Upper lobe of right lung (tissue), 1 donor: ENCODE results near the gene OLFM3. TPM values are rescaled to one million over a fixed set of nuclear protein-coding genes. Genes with fewer than 3 reads are reported as not detected.

Source experiments
- ATAC-seq: fragments of 200-7000 bp; cut with Tn5 transposase; one replicate; pipeline ENCODE4 v1.9.1; 2020; ENCODE audit warnings: mild to moderate bottlenecking, moderate library complexity
- DNase-seq: peaks from one replicate; pipeline ENCODE4 v3.0.0-alpha.2; 2020
- H3K27ac ChIP-seq: fragments of 200-600 bp; one replicate; pipeline ENCODE4 v1.8.0; 2022
- H3K27me3 ChIP-seq: fragments of 200-600 bp; one replicate; pipeline ENCODE4 v1.8.0; 2022; ENCODE audit warnings: mild to moderate bottlenecking
- H3K36me3 ChIP-seq: fragments of 200-600 bp; one replicate; pipeline ENCODE4 v1.8.0; 2022
- H3K4me1 ChIP-seq: fragments of 200-600 bp; one replicate; pipeline ENCODE4 v1.8.0; 2022
- H3K4me3 ChIP-seq: fragments of 200-600 bp; one replicate; pipeline ENCODE4 v1.8.0; 2022; ENCODE audit warnings: mild to moderate bottlenecking
- H3K9me3 ChIP-seq: fragments of 200-600 bp; one replicate; pipeline ENCODE4 v1.8.0; 2022
- intact Hi-C: fragments of 100-400 bp; cut with DNase I; formaldehyde crosslinking; loops from one replicate; pipeline ENCODE4 v1.11.0; 2022
- total RNA-seq: library from RNA; stranded (reverse); fragmentation: NEBNext Ultra II Directional; extraction: Animal tissue kit (Norgen Biotek cat#: 25700); gene quantifications from one replicate; pipeline ENCODE4 v1.2.1, GENCODE V29; 2021
- TF ChIP-seq, protein P1 (sequence below): fragments of 200-600 bp; IDR thresholded peaks from one replicate; pipeline ENCODE4 v1.8.0; 2022; ENCODE audit warnings: antibody characterized with exemption
- donor health status: DM: no; HTN: yes; CAD: no; lungs with severe emphysema.

OLFM3 gene
- total RNA-seq, 1 donor from 2014 or later, result not detected

DNA sequence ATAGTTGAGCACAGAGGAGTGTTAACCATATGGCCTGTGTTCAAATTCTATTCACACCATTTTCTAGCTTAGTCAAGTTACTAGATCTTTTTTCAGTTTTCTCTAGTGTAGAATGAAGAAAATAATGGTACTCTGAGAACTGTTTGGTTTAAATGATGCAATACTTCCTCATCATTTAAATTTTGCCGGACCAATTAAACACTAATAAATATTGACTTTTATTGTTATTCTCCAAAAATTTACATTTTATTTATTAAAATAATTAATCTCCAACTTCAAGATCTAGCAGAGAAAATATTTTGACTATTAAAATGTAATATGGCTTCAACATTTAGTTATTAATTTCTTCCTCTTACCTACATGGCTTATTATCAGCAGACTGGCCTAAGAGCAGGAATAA lies 123.1 kb downstream of the OLFM3 start:
- no peaks in the 10 kb centered on the region for H3K36me3 ChIP-seq
- TF ChIP-seq, protein P1, sequence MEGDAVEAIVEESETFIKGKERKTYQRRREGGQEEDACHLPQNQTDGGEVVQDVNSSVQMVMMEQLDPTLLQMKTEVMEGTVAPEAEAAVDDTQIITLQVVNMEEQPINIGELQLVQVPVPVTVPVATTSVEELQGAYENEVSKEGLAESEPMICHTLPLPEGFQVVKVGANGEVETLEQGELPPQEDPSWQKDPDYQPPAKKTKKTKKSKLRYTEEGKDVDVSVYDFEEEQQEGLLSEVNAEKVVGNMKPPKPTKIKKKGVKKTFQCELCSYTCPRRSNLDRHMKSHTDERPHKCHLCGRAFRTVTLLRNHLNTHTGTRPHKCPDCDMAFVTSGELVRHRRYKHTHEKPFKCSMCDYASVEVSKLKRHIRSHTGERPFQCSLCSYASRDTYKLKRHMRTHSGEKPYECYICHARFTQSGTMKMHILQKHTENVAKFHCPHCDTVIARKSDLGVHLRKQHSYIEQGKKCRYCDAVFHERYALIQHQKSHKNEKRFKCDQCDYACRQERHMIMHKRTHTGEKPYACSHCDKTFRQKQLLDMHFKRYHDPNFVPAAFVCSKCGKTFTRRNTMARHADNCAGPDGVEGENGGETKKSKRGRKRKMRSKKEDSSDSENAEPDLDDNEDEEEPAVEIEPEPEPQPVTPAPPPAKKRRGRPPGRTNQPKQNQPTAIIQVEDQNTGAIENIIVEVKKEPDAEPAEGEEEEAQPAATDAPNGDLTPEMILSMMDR, result no peak
- intact Hi-C loops, result no loop called here
- DNase-seq (no peak), ATAC-seq (no peak)
- H3K4me3 ChIP-seq, result no peak overlapping the region
- H3K4me1 ChIP-seq, result no peaks in the 10 kb centered on the region
- H3K27ac ChIP-seq, result no peak overlapping the region
- H3K9me3 ChIP-seq, result no peaks in the 10 kb centered on the region
- no peaks in the 10 kb centered on the region for H3K27me3 ChIP-seq

DNA sequence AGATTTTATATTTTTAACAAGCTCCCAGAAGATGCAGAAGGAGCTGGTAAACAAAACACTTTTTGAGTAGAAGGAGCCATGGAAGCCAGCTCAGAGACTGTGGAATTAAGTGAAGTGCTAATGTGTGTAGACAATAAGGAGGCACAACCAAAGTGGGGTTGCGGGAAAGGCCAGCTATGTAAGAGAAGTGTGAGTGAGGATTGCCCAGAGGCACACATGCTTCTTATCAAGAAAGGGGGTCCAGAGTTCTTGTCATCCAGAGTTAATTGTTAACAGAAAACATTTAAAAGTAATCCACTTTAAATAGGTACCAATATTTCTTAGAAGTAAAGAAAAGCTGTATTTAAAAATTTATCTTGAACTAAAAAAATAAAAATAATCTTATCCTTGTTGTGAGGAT lies 136.8 kb downstream of the OLFM3 start:
- Histone ChIP-seq H3K27me3 (no peaks in the 10 kb centered on the region), H3K36me3 (no peaks in the 10 kb centered on the region), H3K27ac (no peak overlapping the region), H3K4me3 (no peak overlapping the region), H3K9me3 (no peaks in the 10 kb centered on the region), H3K4me1 (no peaks in the 10 kb centered on the region)
- ATAC-seq (no peak), DNase-seq (no peak)
- intact Hi-C loops, result no loop called here
- TF ChIP-seq, protein P1, result no peak

DNA sequence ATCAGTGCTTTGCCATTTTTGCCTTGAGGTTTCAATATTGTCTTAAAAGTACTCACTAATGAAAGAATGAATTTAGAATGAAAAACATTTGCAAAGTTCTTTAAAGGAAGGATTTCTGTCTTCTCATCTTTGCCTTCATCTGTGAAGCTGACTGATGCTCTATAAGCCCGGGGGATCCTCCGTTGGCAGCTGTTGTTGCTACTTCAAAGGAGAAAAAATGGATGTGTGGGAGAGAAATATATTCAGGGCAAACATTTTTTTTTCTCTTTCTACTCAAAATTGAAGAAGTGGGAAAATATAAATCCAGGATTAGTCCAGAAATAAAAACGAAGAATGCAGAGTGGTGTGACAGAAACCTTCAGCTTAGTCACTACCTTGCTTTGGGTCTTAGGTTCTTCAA lies 142.5 kb downstream of the OLFM3 start:
- Histone ChIP-seq H3K27me3 (no peaks in the 10 kb centered on the region), H3K36me3 (no peaks in the 10 kb centered on the region), H3K9me3 (no peaks in the 10 kb centered on the region), H3K4me3 (no peak overlapping the region), H3K4me1 (no peaks in the 10 kb centered on the region), H3K27ac (no peak overlapping the region)
- ATAC-seq (no peak), DNase-seq (no peak)
- intact Hi-C loops, result no loop called here
- TF ChIP-seq, protein P1, result no peak

DNA sequence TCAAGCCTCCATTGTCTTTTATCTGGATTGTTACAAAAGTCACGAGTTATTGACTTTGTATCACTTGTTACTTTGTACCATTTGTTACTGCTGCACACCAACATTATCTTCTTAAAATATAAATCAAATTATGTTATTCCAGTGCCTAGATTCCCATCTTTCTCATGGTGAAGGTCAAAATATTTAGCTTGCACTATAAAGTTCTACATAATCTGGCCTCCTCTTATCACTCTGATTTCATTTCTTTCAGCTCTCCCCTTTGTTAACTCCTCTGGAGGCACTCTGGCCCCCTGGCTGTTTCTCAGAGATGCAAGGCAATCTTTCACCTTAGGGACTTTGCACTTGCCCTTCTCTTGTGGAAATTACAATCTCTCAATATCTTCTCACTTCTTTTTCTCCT lies 143.8 kb downstream of the OLFM3 start:
- TF ChIP-seq, protein P1, result no peak
- Histone ChIP-seq H3K4me1 (no peaks in the 10 kb centered on the region), H3K27me3 (no peaks in the 10 kb centered on the region), H3K36me3 (no peaks in the 10 kb centered on the region), H3K27ac (no peak overlapping the region), H3K9me3 (no peaks in the 10 kb centered on the region), H3K4me3 (no peak overlapping the region)
- DNase-seq (no peak), ATAC-seq (no peak)
- intact Hi-C loops, result no loop called here

DNA sequence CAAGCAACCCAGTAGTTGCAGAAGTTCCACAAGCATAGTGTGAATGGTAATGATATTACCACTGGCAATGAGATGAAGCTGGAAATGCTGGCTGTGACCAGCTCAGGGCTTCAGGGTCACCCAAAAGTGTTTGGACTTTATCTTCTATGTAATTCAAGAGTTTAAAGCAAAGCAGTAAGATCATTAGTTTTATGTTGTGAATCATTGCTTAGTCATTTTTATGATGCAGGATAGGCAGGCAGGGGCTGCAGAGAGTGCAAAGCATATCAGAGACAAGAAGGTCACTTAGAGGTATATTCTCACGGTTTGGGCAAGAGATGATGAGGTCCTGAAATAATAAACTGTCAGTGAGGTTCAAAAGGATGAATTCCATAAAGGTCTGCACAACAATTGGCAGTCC lies 147.4 kb downstream of the OLFM3 start:
- no peaks in the 10 kb centered on the region for H3K4me1 ChIP-seq
- H3K9me3 ChIP-seq, result no peaks in the 10 kb centered on the region
- no peak for DNase-seq
- TF ChIP-seq, protein P1, result no peak
- no peak overlapping the region for H3K4me3 ChIP-seq
- H3K36me3 ChIP-seq, result no peaks in the 10 kb centered on the region
- no peak overlapping the region for H3K27ac ChIP-seq
- intact Hi-C loops, result no loop called here
- no peak for ATAC-seq
- no peaks in the 10 kb centered on the region for H3K27me3 ChIP-seq

DNA sequence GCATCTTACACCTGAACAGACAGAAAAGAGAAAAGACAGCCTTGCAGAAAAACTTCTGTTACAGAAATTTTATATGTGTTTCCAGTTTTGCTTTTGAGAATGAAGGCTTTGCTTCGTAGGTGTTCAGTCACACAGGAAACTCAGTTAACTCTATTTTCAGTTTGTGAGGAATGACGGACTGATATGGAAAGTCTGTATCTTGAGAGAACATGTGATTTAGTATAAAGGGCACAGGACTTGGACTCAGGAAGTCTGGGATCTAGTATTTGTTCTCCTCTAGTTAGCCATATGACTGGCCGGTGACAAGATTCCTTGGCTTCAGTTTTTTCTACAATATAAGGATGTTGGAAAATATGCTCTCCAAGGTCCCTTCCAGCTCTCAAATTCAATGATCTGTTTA lies 149.1 kb downstream of the OLFM3 start:
- ATAC-seq, result no peak
- no peaks in the 10 kb centered on the region for H3K27me3 ChIP-seq

More for the DNA sequence above, 149.1 kb downstream of the OLFM3 start:
- no peaks in the 10 kb centered on the region for H3K9me3 ChIP-seq
- no peak overlapping the region for H3K4me3 ChIP-seq
- no peak overlapping the region for H3K27ac ChIP-seq
- TF ChIP-seq, protein P1, result no peak
- H3K36me3 ChIP-seq, result no peaks in the 10 kb centered on the region
- no peak for DNase-seq
- H3K4me1 ChIP-seq, result no peaks in the 10 kb centered on the region
- intact Hi-C loops, result no loop called here
